RWPE2 (cell line): Measurements from ENCODE around the gene NSD1.

Experiments used
- ATAC-seq: fragments of 200-7000 bp; cut with Tn5 transposase; 3 replicates; pipeline ENCODE4 v1.9.1; 2021; ENCODE audit warnings: low read depth
- DNase-seq: peaks from one replicate; pipeline ENCODE4 v3.0.0-alpha.2; 2020; ENCODE audit warnings: low spot score
- H3K27ac ChIP-seq: fragments of 450-650 bp; 2 replicates; pipeline ENCODE4 v1.5.1; 2017; ENCODE audit warnings: mild to moderate bottlenecking; ENCODE audit not compliant: poor library complexity, severe bottlenecking
- H3K27me3 ChIP-seq: fragments of 250-450 bp; sonication (Bioruptor Pico); 2 replicates; pipeline ENCODE4 v1.5.1; 2021; ENCODE audit warnings: mild to moderate bottlenecking, moderate library complexity; ENCODE audit not compliant: insufficient read depth, poor library complexity, severe bottlenecking
- H3K36me3 ChIP-seq: fragments of 250-450 bp; sonication (Bioruptor Pico); 2 replicates; pipeline ENCODE4 v1.5.1; 2020; ENCODE audit warnings: low read depth, mild to moderate bottlenecking, moderate library complexity
- H3K4me1 ChIP-seq: fragments of 250-450 bp; sonication (Bioruptor Pico); 2 replicates; pipeline ENCODE4 v1.5.1; 2021; ENCODE audit warnings: mild to moderate bottlenecking, moderate library complexity; ENCODE audit not compliant: insufficient read depth, poor library complexity, severe bottlenecking
- H3K4me3 ChIP-seq: fragments of 250-450 bp; sonication (Bioruptor Pico); 2 replicates; pipeline ENCODE4 v1.5.1; 2021; ENCODE audit warnings: mild to moderate bottlenecking, moderate library complexity; ENCODE audit not compliant: severe bottlenecking
- H3K9me3 ChIP-seq: fragments of 250-450 bp; sonication (Bioruptor Pico); 2 replicates; pipeline ENCODE4 v1.5.1; 2021; ENCODE audit warnings: mild to moderate bottlenecking, moderate library complexity; ENCODE audit not compliant: severe bottlenecking
- TF ChIP-seq, protein P1 (sequence below): fragments of 450-650 bp; IDR thresholded peaks from one replicate; pipeline ENCODE4 v1.5.1; 2017; ENCODE audit warnings: mild to moderate bottlenecking, moderate library complexity; ENCODE audit not compliant: poor library complexity, severe bottlenecking

NSD1 gene

DNA sequence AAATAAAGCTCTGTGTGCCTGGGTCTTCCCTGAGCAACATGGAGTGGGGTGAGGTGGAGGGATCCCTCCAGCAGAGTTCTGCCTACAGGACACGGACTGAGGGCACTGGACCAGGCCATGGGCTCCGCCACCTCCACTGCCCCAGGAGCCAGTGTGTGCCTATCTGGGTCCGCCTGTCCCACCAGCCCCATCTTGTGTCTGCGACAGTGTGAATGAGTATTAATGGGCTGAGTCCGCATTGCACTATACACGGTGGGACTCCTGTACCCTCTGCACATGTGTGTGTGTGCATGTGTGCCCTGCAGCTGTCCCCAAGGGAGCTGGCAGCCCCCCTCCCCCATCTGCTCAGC, 35.5 kb upstream of the NSD1 start:
- DNase-seq (no peak), ATAC-seq (0 out of 3 replicates have a peak, but pooled peaks have one; percentile 2)
- Histone ChIP-seq H3K4me3 (no peak overlapping the region), H3K9me3 (no peaks in the 10 kb centered on the region), H3K4me1 (no peaks in the 10 kb centered on the region), H3K27ac (no peak overlapping the region), H3K36me3 (no peaks in the 10 kb centered on the region), H3K27me3 (no peaks in the 10 kb centered on the region)
- TF ChIP-seq, protein P1, sequence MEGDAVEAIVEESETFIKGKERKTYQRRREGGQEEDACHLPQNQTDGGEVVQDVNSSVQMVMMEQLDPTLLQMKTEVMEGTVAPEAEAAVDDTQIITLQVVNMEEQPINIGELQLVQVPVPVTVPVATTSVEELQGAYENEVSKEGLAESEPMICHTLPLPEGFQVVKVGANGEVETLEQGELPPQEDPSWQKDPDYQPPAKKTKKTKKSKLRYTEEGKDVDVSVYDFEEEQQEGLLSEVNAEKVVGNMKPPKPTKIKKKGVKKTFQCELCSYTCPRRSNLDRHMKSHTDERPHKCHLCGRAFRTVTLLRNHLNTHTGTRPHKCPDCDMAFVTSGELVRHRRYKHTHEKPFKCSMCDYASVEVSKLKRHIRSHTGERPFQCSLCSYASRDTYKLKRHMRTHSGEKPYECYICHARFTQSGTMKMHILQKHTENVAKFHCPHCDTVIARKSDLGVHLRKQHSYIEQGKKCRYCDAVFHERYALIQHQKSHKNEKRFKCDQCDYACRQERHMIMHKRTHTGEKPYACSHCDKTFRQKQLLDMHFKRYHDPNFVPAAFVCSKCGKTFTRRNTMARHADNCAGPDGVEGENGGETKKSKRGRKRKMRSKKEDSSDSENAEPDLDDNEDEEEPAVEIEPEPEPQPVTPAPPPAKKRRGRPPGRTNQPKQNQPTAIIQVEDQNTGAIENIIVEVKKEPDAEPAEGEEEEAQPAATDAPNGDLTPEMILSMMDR: no peak

DNA sequence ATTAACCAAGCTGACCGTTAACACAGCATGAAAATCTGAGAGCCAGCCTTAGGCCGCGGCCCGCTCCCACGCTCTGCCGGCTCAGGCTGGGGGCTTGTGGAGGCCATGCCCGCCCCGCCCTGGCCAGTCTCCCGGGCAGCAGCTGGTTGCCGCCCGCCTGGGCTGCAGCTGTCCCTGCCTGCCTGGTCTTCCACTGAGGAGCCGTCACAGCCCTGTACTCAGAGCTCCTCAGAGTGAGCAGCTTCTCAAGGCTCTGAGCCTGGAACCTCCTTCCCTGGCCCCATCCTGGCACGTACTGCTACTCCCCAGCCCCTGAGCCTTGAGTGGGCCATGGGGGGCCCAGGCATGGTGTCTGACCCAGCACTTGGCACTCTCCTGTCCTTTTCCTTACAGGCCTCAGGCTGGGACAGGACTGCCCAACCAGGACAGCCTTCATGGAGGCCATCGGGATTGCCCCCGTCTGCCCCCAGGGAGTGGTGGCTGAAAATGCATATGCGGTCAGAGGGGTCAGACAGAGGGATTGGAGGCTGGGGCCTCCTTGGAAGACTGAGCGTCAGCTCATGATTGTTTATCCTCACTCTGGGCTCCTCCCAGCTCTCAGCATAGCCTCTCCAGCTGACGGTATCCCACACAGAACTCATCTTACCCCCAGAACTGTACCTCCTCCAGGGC, 35.0 kb upstream of the NSD1 start:
- ATAC-seq (peak; percentile 14; the same call in 2 of the 3 replicates), DNase-seq (no peak)
- Histone ChIP-seq H3K4me3 (no peak overlapping the region), H3K27ac (no peak overlapping the region), H3K27me3 (no peaks in the 10 kb centered on the region), H3K4me1 (no peaks in the 10 kb centered on the region), H3K9me3 (no peaks in the 10 kb centered on the region), H3K36me3 (no peaks in the 10 kb centered on the region)
- TF ChIP-seq, protein P1: no peak

DNA sequence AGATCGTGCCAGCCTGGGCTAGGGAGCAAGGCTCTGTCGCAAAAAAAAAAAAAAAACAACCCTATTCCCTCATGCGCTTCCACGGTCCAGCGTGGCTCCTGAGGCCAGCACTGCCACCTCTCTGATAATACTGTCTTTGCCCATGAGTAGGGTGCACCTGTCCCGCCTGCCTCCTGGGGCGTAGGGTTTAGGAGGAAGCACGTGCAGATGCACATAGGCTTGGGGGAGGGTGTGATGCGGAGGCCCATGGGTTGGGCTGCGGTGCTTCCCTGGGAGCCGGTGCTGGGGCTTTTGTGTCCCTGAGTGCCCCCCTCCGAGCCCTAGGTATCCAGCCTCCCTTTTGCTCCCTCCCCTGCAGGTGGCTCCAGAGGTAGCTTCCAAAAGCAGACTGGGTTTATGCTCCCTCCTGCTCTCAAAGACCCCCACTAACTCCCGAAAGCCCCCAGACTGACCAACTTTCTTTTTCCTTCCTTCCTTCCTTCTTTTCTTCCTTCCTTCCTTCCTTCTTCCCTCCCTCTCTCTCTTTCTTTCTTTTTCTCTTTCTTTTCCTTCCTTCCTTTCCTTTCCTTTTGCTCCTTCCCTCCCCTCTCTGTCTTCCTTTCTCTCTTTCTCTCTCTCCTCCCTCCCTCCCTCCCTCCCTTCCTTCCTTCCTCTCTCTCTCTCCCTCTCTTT, 34.0 kb upstream of the NSD1 start:
- Histone ChIP-seq H3K27me3 (no peaks in the 10 kb centered on the region), H3K4me3 (no peak overlapping the region), H3K4me1 (no peaks in the 10 kb centered on the region), H3K9me3 (no peaks in the 10 kb centered on the region), H3K27ac (no peak overlapping the region), H3K36me3 (no peaks in the 10 kb centered on the region)
- ATAC-seq (no peak), DNase-seq (no peak)
- TF ChIP-seq, protein P1: no peak

DNA sequence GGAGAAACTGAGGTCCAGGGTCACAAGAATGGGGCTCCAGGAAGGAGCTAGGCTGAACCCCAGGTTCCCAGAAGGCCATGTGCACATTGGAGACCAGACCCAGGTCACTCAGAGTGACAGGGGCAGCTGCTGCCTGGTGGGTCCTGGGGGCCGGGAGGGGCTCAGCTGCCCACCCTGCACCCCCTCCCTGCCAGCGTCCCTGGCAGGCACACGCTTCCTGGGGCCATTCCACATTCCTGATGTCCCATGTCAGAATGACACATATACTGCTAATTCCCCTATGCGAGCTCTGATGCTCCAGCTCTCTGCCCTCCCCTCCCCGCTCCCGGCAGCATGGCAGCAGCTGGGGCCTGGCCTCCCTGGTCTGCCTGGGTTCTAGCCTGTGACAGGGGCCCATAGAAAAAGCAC, 32.9 kb upstream of the NSD1 start:
- no peak overlapping the region for H3K4me3 ChIP-seq
- no peaks in the 10 kb centered on the region for H3K27me3 ChIP-seq
- H3K27ac ChIP-seq: no peak overlapping the region
- no peaks in the 10 kb centered on the region for H3K4me1 ChIP-seq
- no peaks in the 10 kb centered on the region for H3K9me3 ChIP-seq
- ATAC-seq (no peak), DNase-seq (no peak)
- TF ChIP-seq, protein P1: no peak
- H3K36me3 ChIP-seq: no peaks in the 10 kb centered on the region

DNA sequence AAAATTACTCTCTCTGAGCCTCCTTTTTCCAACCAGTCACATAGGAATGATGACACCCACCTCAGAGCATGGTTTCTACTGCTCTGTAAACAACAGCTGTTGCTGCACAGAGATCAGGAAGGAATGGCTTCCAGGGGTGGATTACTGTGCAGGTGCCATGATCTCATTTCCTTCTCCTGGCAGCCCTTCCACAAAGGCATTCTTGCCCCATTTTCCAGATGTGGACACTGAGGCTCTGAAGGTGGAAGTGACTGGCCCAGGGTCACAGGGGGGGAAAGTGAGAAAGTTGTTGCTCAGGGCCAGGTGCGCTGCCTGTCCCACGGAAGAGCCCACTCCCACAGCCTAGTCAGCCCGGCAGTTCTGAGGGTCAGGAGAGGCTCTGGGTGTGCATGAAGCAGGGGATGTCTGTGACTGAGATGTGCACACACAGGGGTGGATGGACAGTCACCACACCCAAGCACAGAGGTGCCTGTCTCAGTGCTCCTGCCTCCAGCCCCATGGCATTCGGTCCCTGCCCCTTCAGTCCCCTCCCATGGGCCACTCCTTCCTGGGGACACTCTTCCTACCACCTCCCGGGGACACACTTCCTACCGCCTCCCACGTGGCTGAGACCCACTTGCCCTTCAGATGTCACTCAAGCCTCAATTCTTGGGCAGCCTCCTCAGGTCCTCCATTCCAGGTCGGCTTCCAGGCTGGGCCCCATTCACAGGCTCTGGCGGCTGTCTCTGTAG, 29.9 kb upstream of the NSD1 start:
- Histone ChIP-seq H3K9me3 (no peaks in the 10 kb centered on the region), H3K27ac (no peak overlapping the region), H3K27me3 (no peaks in the 10 kb centered on the region), H3K36me3 (no peaks in the 10 kb centered on the region), H3K4me3 (no peak overlapping the region), H3K4me1 (no peaks in the 10 kb centered on the region)
- ATAC-seq (no peak), DNase-seq (no peak)
- TF ChIP-seq, protein P1: no peak
